SIG-M5 (cell line): ENCODE measurements around the gene ERH.
A peak's percentile ranks its signal among the peaks of the same experiment; 100 is the strongest.
"Not testable (repeated sequence)": the region's sequence is repeated elsewhere in the genome, so short reads cannot be mapped to it uniquely, and the experiment has no call there.

Source experiments
- DNase-seq: peaks from one replicate; lab custom pipeline; 2025; lab: John Stamatoyannopoulos, UW

ERH gene

DNA sequence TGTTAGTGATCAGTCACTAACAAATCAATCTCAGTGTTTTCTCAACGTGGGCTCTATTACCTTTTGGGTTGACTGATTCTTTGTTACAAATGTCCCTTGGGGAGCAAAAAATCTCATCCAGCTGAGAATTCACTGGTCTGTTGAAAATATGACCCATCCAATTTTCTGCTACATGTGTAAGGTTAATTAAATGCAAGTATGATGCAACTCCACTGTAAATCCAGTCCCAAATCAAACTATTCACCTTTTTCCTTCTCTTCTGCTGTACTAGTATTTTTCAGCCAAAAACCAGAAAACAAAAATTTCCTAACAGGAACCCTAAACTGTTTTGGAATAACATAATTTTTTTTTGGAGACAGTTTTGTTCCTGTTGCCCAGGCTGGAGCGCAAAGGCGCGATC lies 2.2 kb downstream of the ERH start:
- no peak for DNase-seq

DNA sequence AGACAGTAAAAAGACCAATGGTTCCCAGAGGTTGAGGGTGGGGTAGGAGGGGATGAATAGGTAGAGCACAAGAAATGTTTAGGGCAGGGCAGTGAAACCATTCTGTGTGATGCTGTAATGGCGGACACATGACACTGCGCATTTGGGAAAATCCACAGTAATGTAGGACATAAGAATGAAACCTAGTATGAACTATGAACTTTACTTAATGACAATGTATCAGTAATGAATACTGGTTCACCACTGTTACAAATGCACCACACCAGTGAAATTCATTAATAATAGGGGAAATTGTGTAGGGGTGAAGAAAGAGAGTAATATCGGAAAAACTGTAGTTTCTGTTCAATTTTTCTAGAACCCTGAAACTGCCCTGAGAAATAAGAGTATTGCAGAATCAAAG lies 5.6 kb downstream of the ERH start:
- no peak for DNase-seq

DNA sequence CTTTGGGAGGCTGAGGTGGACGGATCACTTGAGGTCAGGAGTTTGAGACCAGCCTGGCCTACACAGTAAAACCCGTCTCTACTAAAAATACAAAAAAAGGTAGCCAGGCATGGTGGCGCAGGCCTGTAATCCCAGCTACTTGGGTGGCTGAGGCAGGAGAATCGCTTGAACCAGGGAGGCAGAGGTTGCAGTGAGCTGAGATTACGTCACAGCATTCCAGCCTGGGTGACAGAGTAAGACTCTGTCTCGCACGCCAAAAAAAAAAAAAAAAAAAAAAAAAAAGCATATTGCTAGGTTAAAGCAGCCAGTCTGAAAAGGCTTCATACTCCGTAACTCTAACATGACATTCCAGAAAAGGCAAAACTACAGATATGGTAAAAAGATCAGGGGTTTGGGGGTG lies 6.7 kb downstream of the ERH start:
- not testable (repeated sequence) for DNase-seq

DNA sequence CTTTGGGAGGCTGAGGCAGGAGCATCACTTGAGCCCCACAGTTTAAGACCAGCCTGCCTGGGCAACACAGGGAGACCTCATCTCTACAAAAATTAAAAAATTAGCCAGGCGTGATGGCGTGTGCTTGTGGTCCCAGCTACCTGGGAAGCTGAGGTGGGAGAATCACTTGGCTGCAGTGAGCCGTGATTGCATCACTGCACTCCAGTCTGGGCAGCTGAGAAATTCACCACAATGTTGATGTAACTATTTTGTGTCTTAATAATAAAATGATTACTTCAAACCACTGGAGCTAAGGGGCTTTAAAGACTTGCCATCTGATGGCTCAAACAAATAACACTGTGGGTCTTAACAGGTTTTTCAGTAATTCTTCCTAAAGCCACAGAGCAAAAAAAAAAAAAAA lies 10.8 kb downstream of the ERH start:
- no peak for DNase-seq

DNA sequence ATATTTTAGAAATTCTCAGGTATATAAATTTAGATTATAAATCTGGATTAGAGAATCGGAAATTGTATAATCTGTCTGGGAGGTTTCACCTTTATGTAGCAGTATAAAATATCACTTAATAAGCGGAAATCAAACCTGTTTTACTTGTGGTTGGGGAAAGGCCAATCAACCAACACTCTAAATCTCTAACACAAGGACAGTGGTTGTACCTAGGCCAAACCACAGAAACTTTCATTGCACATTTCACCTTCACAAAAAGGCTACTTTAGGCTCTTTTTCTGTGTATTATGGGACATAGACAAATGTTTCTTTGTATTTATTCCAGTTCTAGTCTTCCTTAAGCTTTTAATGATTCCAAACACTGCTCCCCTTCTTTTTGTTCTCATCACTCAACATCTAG lies 19.8 kb downstream of the ERH start:
- no peak for DNase-seq

DNA sequence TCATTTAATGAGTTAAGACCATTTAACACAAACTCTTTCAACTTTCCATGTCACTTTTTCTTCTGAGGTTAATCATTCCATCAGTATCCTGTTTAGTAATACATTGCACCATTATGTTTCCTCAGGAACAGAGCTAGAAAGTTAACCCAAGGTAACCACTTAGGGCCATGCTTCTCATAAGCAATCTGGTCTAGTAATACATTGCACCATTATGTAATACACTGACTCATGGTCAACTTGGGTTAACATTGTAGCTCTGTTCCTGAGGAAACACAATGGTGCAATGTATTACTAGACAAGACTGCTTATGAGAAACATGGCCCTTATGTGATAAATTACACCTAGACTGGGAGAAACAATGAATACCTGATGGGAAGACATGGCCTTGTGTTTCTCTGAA lies 21.7 kb downstream of the ERH start:
- DNase-seq = peak; percentile 17

DNA sequence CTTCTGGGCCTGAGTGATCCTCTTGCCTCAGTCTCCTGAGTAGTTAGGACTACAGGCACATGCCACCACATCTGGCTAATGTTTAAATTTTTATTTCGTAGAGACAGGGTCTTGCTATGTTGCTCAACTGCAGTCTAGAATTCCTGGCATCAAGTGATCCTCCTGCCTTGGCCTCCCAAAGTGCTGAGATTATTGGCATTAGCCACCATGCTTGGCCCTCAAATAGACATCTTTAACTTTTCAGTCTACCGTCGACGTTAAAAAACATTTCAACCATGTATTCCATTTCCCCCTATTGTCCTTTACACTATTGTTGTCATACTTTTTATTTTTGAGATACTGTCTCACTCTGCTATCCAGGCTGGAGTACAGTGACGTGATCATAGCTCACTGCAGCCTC lies 22.4 kb downstream of the ERH start:
- DNase-seq = no peak

DNA sequence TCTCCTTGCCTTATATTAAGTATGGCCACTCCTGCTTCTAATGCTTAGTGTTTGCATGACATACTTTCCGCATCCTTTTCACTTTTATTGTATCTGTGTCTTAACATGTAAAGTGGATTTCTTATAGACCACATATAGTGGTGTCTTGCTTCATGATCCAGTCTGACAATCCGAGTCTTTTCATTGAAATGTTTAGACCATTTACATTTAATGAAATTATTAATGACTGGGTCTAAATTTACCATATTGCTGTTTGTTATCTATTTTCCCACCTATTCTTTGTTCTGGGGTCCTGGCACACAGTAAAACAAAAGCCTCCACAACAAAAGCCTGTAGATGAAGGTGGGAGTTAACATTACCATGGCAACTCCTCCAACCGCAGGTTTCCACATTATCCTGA lies 22.9 kb downstream of the ERH start:
- no peak for DNase-seq

DNA sequence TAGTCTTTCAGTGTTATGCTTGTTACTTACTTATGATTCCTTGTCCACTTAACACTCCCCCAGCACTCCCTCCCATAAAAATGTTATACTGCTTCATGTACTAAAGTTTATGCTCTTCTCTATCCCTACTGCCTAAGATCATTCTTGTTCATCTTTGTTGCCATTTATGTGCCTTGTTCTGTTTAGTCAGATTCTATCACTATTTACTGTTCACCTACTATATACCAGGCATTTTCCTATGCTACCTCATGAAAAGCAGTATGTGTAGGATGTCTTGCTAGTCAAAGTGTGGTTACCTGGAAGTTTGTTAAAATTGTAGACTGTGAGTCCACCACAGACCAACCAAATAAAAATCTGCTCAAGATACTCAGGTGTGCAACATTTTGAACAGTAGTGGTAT lies 23.9 kb downstream of the ERH start:
- no peak for DNase-seq

DNA sequence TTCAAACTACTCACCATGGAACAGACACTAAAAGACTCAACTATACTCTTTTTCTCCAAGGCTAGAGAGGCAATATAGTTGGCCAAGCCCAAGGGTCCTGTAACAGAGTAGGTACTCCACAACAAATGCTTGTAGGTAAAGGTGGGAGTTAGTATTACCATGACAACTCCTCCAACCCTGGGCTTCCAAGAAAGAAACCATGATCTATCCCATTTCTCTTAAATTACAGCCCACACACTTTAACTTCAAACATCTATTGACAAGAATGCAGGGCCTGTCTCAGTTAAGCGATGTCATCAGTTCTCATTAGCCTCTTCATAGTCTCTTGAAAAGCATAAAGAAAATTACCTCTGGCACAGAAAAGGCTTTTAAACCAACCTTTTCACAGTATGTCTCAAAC lies 25.0 kb downstream of the ERH start:
- DNase-seq = no peak

DNA sequence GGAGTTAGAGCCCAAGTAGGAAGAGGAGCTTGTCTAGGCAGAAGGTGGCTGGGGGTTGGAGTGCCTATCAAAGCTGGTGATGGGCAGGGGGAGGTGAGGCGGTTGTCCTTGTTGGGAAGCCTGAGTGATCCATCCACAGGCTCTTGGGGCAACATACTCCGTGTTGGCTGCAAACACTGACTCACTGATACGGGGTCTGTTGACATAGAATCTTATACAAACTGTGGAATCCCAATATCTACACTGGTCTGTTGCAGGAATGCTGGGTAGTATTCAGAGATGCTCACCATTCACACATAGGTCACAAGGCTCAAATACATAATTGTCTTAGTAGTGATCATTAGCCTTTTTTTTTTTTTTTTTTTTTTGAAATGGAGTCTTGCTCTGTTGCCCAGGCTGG lies 26.0 kb downstream of the ERH start:
- DNase-seq = no peak

DNA sequence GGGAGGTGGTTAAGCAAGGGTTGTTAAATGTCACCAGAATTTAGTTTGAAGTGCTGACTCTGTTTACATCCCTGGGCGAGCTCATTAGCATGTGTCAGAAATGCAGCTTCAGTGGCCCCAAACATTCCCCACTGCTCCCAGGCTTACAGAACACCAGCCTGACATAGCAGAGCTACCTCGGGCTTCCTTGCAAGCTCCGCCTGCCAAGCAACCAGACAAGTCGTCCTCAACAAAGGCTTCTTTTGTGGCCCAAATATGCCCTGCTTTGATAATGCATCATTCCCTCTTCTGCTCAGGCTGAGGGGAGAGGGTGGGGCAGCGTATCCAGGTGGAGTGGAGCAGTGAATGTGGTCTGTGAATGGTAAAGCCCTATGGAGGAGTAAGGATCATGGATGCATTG lies 28.0 kb downstream of the ERH start:
- DNase-seq = no peak

DNA sequence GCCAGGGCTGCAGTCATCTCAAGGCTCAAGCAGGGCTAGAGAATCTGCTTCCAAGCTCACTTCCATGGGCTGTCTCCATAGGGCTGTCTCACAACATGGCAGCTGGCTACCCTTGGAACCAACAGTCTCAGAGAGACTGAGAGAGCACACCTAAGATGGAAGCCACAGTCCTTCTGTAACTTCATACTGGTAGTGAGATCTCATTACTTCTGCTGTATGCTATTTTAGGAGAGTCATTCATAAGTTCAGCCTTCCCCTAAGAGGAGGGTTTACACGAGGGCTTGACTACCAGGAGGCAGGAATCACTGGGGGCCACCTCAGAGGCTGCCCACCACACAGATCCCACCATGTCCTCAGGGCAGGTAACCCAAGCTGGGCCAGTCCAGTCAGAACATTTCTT lies 29.7 kb downstream of the ERH start:
- no peak for DNase-seq

DNA sequence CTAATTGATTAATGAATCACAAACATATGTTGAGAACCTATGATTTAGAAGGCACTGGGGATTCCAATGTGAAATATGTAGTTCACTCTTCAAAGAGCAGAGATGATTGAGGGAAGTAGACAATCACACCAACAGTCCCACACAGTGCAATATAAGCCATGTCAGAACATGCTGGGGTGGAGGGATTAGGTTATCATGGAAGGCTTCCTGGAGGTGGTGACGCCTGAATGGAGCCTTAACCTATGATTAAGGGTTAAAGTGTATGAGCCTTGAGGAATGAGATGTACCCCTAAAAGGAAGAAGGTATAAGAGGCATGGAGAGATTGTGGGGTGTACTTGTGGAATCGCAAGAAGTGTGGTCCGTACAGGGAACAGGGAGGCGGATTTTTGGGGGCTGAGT lies 31.3 kb downstream of the ERH start:
- no peak for DNase-seq

DNA sequence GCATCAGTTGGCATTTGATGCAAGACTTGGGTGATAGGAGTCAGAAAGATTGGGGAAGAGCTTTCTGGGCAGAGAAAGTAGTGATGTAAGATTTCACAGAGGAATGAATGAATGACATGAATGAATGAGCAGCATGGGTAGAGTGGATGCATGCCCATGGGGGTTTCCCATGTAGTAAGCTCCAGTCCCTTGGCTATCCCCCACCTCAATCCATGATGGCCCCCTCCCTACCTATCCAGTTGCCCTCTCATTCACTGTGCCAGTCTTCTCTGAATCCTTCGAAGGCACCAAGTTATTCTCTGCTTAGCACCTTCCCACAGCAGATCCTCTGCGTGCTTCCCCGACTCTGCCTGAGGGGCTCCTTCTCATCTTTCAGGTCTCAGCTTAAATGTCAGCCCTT lies 32.0 kb downstream of the ERH start:
- DNase-seq = no peak

DNA sequence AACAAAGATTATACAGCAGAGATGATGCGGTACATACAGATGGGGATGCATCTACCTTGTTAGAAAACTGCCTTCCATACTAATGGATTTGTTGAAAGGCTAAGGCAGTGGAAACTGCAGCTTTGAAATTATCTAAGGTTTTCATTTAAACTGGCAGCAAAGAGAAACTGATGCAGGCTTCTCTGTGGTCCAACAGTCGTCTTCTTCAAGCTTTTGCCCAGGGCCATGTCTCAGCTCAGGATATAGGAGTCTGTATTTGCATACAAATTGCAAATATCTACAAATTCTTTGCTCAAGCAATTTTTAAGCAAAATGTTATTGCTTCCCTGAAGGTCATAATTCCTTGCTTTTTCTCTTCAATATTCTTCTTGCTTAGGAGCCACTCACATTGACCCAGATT lies 33.7 kb downstream of the ERH start:
- no peak for DNase-seq

DNA sequence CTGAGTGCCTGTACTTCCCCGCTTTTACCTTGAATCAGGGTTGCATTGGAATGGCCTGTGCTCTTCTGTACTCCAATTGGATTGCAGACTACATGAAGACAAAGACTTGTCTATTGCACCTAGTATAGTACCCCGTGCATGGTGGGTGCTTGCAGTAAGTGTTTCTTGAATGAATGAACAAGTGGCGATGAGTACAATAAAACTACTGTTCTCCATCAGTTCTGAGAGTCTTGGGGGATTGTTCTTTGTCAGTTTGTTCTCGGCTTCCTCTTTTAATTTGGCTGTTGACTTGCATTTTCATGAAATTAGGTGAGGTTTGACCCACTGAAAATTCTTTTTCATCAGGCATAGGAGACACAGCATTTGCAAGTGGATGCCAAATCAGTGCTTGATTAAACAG lies 34.1 kb downstream of the ERH start:
- DNase-seq = no peak

DNA sequence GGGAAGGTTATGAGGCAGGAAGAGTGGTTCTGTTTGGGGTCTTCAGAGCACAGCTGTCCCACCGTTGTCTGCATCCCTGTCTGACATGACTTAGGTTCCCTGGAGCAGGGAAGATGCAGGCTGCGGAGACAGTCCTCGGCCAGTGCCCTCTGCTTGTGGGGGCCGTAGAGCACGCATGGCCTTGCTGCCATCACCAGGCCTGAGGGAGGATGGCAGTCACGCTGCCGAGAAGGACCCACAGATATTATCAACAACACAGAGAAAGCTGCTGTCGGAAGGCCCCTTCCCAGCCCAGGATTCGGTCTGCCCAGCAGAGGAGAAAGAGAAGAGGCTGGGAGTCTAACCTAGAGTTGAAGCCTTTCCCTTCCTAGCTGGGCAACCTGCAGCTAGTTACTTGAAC lies 35.0 kb downstream of the ERH start:
- DNase-seq = no peak

DNA sequence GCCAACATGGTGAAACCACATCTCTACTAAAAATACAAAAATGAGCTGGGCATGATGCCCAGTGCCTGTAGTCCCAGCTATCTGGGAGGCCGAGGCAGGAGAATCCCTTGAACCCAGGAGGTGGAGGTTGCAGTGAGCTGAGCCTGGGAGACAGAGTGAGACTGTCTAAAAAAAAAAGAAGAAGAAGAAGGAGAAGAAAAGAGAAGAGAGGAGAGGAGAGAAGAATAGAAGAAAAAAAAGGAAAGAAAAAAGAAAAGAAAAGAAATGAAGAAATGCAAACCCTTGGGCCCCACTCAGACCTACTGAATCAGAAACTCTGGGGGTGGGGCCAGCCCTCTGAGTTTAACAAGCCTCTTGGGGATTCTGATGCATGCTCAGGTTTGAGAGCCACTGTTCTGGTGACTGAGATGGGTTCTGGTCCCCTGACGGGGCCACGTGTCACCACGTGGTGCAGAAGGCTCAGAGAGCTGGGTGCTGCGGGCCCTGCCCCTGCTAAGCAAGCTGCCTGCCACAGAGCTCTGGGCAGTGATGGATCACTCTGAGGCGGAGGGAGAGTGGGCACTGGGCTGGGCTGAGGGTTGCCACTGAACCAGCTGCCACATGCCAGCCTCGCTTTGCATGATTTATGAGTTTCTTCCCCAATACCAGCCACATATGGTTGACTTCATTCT lies 37.5 kb downstream of the ERH start:
- no peak for DNase-seq

DNA sequence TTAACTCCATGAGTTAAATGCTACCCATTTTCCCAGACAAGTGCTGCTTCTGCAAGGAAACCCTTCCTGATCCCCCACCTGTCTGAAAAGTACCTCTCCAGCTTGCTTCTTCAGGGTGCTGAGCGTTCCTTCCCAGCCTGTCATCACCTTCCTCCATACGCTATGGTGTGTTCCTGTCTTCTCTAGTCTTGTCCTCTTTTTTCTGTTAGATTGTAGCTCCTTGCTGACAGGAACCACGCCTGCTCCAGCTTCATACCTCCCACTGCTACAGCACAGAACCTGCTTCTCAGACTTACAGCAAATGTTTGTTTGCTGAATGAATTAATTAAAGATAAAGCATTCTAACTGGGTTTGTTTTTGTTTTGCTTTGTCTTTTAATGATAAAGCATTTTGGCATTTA lies 39.1 kb downstream of the ERH start:
- DNase-seq = no peak

DNA sequence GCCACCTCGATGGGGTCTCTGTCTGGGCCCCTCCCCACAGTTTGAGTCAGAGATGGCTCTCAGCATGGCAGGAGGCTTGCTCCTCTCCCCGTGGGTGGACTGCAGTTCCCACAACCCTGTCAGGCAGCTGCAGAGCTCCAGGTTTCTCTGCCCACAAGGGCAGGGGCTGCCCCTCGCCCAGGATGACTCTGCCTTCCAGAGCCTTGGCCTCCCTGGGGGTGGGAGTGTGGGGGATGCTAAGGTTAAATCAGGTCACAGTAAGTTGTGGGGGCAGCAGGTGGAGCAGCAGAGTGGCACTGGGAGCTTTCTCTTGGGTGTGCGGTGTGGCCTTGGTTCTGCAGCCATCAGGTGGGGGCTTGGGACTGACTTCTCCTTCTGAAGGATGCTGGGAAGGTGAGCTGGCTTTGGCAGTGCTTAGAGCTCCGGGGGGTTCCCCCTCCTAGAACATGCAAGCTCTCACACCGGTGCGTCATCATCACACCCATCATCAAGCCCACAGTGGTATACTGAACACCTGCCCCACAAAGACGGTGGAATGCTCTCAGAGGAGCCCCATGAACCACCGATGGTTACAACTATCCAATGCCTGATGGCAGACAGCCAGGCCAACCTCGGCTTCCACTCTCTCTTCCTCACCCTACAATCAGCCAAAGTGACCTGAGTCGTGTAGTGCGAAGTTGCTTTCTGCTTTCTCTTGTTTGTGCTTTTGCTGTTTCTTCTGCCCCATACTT lies 39.7 kb downstream of the ERH start:
- no peak for DNase-seq

DNA sequence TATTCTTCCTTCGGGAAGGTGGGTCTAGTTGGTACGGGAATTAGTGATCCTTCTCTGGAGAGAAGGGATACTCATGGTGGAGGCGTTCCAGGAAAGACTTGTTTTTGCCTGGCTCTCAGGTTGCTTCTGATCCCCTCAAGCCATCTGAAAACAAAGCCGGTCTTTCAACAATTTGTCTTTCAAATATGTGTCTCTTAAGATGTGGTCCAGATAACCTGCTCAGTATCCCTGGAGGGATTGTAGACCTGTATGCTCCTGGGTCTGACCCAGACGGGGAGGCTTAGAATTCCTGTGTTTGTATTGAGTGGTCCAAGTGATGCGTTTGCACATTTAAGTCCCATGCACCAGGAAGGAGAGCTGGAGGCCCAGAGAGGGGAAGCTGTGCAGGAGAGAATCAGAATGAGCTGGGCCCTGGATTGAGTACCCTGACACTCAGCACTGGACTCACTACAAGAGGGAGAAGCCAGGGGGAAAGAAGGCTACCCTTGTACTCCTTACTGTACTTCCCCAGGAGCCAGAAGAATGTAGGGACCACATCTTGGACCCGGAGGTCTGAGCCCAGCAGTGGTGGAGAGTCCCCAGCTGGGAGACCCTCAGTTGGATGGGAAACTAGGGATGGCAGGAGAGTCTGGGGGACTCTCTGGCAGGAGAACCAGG lies 40.4 kb downstream of the ERH start:
- DNase-seq = no peak

DNA sequence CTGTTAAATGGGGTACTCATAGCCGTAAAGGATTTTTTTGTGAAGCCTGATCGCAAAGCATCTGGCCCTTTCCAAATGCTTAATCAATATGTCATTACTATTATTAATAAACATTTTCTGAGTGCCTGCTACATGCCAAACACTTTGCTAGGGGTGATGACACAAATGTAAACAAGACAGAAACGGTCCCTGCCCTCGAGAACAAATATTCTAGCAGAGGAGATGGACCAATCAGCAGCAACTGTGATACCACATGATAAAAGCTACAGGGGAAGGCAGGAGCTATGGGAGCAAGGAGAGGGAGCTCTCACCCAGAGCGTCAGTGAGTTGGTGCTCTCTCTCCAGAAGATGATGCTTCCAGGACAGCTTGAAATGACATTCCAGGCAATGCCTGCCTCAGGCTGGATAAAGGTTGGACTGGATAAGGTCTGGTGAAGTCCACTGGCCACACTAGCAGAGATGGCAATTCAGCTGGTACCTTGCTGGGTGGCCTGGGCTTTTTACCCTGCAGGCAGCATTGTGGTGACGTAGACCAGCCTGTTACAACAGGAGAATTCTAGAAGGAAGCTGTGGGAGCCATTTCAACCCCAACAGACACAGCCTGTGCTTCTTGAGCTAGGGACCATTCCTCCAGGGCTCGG lies 41.1 kb downstream of the ERH start:
- no peak for DNase-seq
